ENCODE results near the gene CDH23.
A peak's percentile ranks its signal among the peaks of the same experiment; 100 is the strongest.

The CDH23 gene

GRCh38 chr10:71737001-71737833, 340.5 kb downstream of the CDH23 start:
- DNase-seq: no peak

GRCh38 chr10:71737834-71738197, 341.1 kb downstream of the CDH23 start:
- DNase-seq: peak; percentile 31

- no peak for DNase-seq
These were observed 342.7 kb downstream of the CDH23 start for GRCh38 chr10:71739358-71739900.

DNA sequence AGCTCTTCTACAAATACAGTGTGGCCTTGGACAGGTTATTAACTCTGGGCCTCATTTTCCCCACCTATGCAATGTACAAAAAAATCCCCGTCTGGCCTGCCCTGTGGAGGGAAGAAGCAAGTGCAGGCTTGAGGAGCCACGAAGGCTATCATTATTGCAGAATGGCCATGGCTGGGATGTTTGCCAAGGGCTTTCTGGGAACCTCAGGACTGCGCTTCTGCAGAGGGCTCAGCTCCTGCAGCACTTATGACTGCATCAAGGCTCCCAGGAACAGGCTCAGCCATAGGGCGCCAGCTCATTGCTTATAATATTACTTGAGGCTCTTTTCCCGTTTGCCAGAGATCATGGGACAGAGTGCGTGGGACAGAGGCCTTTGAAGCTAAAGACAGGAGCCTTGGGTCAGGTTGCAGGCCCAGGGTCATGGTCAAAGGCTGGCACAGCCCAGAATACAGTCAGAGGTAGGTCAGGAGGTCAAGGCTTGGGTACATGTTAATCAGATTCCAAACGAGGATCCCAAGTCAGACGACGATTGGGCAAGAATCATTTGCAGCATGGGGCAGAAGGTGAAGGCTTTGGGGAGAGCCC, 343.4 kb downstream of the CDH23 start:
- peak; percentile 32 for DNase-seq

GRCh38 chr10:71741029-71741428, 344.3 kb downstream of the CDH23 start:
- no peak for DNase-seq

DNA sequence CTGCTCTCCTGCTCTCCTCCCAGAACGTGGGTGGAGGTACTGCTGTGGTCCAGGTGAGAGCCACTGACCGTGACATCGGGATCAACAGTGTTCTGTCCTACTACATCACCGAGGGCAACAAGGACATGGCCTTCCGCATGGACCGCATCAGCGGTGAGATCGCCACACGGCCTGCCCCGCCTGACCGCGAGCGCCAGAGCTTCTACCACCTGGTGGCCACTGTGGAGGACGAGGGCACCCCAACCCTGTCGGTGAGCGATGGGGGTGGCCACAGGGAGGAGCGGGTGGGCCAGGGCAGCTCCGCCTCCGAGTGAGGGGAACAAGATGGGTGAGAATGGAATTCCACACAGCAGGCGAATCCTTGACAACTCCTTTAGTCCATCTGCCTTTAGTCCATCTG, 345.0 kb downstream of the CDH23 start:
- DNase-seq: no peak

DNA sequence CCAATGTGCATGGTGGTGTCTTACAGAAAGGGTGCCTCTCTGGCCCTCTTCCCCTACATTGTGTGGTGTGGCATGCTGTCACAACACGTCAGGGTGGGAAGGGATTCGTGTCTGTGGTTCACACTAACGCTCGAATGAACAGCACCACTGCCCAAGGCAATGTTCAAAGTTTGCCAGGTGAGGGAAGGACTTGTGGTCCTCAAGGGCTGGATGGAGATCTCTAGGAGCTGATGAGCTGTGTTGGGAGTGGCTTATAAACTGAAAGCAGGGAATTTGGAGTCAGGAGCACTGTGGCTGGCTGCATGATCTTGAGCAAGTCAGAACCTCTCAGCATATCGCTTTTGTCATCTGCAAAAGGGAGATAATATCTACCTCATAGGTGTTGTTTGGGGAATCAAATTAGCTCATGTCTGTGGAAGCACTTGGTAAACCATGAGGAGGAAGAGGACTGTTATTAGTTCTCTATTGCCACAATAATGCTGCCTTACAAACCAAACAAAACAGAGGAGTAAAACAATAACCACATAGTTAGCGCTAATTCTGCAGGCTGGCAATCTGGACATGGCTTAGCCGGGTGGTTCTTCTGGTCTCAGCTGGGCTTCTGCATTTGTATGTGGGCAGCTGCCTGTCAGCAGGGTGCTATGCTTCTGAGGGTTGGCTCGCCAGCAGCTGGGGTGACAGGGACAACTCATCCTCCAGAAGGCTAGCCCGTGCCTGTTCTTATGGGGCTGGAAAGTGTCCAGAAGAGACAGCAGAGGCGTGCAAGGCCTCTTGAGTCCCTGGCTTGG, 345.8 kb downstream of the CDH23 start:
- DNase-seq: no peak

DNA sequence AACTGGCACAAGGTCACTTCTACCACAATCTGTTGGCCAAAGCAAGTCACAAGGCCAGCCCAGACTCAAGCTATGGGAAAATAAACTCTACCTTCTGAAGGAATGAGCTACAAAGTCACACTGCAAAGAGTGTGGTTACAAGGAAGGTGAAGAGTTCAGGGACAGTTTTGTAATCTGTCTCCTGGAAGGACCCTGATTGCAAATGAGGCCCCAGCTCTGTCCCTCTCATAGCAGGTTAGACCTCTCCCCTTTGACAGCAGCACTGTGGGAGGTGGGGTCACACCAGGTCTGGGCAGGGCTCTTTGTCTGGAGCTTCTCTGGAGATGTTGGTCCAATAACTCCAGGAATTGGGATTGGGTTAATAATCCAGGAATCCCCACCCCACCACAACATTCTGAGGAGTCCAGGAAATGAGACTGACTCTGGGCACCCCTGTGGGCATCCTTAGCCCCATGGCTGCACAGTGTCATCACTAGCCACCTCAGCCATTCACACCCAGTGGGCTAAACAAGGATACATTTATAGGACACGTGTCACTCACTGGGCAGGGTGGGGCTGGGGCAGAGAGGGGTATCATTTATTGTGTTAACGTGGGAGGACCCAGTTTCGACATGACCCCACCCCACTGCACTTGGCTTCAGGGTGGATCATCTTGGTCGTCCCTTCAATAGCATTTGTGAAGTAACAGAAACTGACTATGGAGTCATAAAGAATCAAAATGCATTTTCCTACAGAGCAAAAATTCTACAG, 346.5 kb downstream of the CDH23 start:
- DNase-seq: no peak

DNA sequence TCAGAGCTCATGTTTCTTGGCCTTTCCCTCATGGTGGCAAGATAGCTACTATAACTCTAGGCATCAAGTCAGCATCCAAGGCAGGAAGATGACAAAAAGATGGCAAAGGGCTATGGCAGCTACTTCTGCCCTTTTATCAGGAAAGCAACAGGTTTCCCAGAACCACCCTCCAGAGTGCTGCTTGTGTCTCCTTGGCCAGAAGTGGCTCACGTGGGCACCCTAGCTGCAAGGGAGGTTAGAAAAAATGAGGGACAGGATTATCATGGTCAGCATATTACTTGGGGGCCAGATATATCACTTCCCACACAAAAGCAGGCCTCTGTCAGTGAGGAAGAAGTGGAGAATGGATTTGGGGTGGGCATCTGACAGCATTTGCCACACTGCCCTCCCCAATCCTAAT, 347.1 kb downstream of the CDH23 start:
- DNase-seq: no peak

- DNase-seq: no peak
These were observed 348.4 kb downstream of the CDH23 start for GRCh38 chr10:71744897-71745663.

GRCh38 chr10:71745664-71746250, 349.0 kb downstream of the CDH23 start:
- DNase-seq: no peak

DNA sequence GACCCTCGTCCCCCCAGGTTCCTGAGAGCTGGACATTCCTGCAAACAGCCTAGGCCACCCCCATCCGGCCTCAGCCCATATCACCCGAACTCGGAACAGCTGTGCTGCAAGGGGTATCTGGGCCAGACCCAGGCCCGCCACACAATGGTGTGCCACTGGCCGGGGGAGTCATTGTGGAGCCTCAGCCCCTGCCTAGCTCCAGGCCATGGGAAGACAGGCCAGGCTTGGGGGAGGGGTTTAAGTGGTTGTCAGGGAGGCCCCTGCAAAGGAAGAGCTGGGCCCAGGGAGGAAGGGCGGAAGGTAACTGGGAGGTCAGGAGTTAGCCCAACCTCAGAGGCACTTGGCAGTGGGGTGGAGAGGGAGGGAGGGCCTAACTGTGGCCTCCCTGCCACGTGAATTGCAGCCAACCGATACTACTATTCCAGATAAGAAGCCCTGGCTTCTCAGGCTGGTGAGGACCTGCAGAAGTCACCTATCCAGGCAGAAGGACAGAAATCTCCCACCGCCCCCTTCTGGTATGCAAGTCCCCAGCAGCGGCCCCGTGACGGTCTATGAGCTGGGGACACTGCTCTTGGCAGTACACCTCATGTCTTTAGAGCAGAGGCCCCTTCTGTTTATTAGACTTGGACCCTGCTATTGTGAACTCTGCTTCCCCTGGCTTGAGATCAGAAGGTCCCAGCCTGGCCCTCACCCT, 349.8 kb downstream of the CDH23 start:
- no peak for DNase-seq

DNA sequence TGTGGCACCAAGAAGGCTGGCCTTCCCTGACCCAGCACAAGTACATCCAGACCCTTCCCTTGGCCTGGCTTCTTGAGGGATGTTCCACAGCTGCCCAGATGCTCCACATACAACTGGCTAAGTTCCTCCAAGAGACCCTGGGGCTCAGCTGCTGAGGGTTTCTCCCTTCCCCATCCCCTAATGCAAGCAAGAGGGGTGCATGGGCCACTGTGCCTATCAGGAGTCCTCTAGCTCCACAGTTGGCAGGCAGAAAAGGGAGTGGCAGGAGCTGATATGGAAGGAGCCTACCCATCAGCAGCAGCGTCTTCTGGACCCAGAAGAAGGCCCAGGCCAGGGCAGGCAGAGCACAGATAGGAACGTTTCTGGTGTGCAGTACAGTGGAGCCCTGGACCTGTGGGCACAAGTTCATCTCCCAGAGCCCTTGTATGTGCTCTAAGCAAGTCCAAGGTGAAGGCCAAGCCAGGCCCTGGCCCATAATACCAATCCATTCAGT, 350.4 kb downstream of the CDH23 start:
- DNase-seq: no peak

DNA sequence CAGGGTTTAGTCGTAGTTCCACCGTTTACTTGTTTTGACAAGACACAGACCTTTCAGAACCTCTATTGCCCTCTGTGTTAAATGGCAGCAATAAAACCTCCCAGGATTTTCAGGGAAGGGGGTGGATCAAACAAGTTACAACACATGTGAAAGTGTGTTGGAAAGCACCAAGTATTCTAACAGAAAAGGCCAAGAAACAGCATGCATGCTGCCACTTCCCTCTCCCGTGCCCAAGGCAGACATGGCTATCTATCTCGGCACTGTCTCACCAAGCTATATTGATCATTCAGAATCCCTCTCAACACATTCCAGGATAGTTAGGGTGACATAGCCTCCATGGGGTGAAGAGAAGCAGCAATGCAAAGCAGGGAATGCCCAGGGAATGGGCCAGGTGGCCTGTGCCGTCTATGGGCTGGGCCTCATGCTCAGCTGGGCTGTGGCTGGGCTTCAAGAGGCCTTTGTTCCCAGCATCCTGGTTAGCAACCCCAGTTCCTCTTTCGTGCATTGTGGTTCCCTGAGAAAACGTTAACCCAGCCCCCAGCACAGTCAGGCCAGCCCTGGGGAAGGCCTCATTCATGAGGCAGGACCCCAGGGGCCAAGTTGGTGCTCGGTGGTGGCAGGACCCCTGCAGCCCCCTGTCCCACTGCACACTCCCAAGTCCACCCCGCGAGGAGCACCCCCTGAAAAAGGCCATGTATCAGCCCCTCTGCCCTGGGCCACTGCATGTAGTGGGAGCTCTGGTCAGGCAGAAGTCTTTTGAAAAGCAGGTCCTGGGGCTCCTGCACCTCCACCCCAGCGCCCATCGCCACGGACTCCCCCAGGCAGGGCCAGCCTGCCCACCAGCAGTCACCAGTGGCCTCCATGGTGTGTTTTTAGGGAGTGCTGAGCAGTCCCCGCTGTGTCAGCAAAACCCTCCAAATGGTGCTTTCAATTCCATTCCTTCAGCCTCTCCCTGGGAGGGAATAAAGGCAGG, 351.1 kb downstream of the CDH23 start:
- no peak for DNase-seq

DNA sequence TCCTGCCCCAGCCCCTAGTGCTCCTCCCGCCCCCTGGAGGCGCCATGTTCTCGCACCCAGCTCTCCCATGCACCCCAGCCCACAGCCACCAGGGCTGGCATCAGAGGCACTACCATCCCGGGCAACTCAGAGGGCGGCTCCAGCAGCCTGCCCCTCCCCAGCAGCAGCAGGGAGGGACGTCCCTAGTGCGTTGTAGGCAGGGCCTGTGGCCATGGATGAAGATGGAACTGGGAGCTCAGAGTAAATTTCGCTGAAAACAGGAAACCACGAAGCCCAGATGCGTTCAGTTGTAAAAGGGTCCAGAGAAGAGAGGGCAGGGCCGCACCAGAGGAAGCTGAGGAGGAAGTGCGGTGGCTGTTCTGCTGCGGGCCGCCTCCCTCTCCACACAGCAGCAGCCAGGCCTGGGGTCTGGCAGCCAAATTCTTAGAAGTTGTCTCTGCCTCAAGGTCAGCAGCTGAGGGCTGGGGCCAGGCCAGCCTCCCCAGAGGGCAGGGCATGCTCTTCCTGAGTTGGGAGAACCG, 352.0 kb downstream of the CDH23 start:
- no peak for DNase-seq

DNA sequence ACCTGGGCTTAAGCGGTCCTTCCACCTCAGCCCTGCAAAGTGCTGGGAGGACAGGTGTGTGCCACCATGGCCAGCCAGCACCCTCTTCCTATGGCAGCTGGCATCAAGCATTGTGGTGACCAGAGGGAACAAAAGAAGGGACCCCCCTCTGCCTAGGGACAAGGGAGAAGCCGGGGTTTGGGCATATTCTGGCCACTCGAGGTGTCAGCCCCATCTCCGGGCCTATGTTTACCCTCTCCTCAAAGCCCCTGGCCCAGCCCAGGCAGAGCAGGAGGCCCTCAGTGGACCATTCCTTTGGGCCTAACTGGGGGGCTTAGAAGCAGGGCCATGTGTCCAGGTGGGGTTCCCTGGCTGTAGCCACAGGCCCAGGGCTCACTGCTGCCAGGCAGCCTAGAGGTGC, 352.7 kb downstream of the CDH23 start:
- no peak for DNase-seq

DNA sequence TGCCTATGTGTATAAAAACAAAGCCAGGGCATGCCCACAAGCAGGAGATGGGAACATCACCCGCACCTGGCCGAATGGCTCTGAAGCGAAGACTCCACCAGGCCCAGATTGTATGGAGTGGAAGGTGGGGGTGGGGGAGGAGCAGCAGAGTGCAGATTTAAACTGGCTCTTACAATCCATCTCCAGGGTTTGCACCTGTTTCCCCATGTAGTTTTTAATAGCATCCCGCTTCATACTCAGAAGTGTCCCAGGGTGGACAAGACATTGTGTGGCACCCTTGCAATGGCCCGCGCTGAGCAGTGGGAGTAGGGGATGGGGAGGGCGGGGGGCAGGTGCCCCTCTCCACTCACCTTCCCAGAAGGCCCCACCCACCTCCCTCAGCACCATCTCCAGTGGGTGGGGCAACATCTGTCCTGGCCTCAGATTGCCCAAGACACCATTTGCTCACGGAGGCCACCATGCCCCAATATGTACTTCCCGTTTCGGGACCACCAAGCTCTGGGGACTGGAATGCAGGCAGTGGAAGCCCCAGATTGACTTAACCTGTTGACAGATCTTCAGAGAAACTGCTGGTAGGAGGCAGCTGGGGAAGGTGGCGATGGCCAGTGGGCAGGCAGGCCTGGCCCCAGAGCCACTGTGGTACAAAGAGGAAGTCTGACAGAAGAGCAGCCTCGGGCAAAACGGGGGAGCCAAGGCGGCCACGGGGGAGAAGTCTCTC, 353.6 kb downstream of the CDH23 start:
- no peak for DNase-seq

GRCh38 chr10:71750986-71751385, 354.3 kb downstream of the CDH23 start:
- no peak for DNase-seq
